DMS114 treated with DMSO at 0.1 percent for 48 hours (cell line): ENCODE measurements around the gene FSIP1.

Source experiments
- DNase-seq: peaks from one replicate; lab custom pipeline; 2025; ENCODE audit not compliant: unreplicated experiment; lab: John Stamatoyannopoulos, UW

Gene FSIP1

GRCh38 chr15:39654304-39654703 is 128.3 kb downstream of the FSIP1 start:
- DNase-seq: no peak

GRCh38 chr15:39651881-39652280 is 130.8 kb downstream of the FSIP1 start:
- DNase-seq: no peak

GRCh38 chr15:39651295-39651694 is 131.3 kb downstream of the FSIP1 start:
- no peak for DNase-seq

GRCh38 chr15:39649757-39650156 is 132.9 kb downstream of the FSIP1 start:
- DNase-seq: no peak

- no peak for DNase-seq
These were observed 136.2 kb downstream of the FSIP1 start for GRCh38 chr15:39646425-39646824.

GRCh38 chr15:39645976-39646257 is 136.7 kb downstream of the FSIP1 start:
- no peak for DNase-seq

GRCh38 chr15:39645138-39645975 is 137.3 kb downstream of the FSIP1 start:
- no peak for DNase-seq

GRCh38 chr15:39644136-39644535 is 138.5 kb downstream of the FSIP1 start:
- no peak for DNase-seq

- no peak for DNase-seq
These were observed 138.9 kb downstream of the FSIP1 start for GRCh38 chr15:39643727-39644126.

GRCh38 chr15:39642011-39642640 is 140.5 kb downstream of the FSIP1 start:
- no peak for DNase-seq

- DNase-seq: no peak
These were observed 141.3 kb downstream of the FSIP1 start for GRCh38 chr15:39641191-39641889.

- no peak for DNase-seq
These were observed 142.0 kb downstream of the FSIP1 start for GRCh38 chr15:39640665-39641064.

GRCh38 chr15:39639037-39639436 is 143.6 kb downstream of the FSIP1 start:
- no peak for DNase-seq

GRCh38 chr15:39638041-39638440 is 144.6 kb downstream of the FSIP1 start:
- DNase-seq: no peak

GRCh38 chr15:39631357-39631756 is 151.3 kb downstream of the FSIP1 start:
- no peak for DNase-seq

- DNase-seq: no peak
These were observed 152.7 kb downstream of the FSIP1 start for GRCh38 chr15:39629906-39630305.

- DNase-seq: no peak
These were observed 153.3 kb downstream of the FSIP1 start for GRCh38 chr15:39629371-39629770.

- DNase-seq: no peak
These were observed 153.9 kb downstream of the FSIP1 start for GRCh38 chr15:39628546-39629257.

- DNase-seq: no peak
These were observed 154.5 kb downstream of the FSIP1 start for GRCh38 chr15:39628144-39628508.

- DNase-seq: no peak
These were observed 155.0 kb downstream of the FSIP1 start for GRCh38 chr15:39627451-39628143.

GRCh38 chr15:39625856-39626255 is 156.8 kb downstream of the FSIP1 start:
- DNase-seq: no peak
